ENCODE measurements around the gene UXS1.

UXS1 gene

DNA sequence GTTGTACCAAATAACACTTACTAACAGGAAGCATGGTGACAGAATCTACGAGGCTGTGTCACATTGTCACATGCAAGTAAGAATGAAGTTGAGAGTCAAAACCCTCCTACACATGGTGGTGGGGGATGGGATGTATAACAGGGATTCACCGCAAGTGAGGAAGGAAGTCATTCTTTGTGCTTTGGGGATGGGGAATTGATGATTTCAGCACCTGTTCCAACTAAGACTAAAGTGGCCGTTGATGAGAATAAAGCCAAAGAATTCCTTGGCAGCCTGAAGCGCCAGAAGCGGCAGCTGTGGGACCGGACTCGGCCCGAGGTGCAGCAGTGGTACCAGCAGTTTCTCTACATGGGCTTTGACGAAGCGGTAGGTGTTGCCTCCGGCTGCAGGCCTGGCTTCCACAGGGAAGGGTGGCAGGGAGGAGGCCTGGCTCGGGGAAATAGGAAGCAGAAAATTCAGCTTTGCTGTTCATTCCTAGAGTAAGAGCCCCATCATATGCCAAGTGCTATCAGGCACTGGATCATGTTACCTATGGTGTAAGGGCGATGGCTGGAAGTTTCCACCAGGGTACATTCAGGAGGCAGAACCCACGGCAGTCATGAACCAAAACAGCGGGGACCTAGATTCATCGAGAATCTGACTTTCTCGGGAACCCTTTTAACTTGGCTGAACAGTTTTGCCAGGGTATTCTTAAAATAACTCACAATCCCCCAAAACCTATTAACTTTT lies 120.3 kb downstream of the UXS1 start:
- no peak for DNase-seq

GRCh38 chr2:106070181-106070580 lies 123.9 kb downstream of the UXS1 start:
- DNase-seq, result no peak

DNA sequence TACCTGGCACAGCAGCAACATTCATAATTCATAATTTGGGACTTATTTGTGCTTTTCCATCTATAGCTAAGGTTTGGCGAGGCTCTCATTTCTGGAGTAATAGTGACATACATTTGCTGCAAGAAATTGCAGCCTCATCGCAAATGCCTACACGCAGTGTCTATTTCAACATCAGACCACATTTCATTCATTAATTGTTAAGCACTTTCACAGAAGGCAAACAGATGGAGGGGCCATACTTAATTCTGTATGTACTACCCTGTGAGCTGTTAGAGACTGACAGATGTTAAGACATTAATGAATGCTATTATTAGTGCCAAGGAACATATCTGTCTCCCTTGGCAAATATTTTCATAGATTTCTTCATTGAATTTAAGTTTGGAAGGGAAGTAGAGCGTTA lies 125.7 kb downstream of the UXS1 start:
- DNase-seq, result peak; percentile 95

- DNase-seq, result no peak
These were observed 127.9 kb downstream of the UXS1 start for GRCh38 chr2:106065983-106066820.

GRCh38 chr2:106065268-106065982 lies 128.7 kb downstream of the UXS1 start:
- DNase-seq, result no peak

GRCh38 chr2:106063181-106063580 lies 130.9 kb downstream of the UXS1 start:
- no peak for DNase-seq

- no peak for DNase-seq
These were observed 131.5 kb downstream of the UXS1 start for GRCh38 chr2:106062627-106063026.

GRCh38 chr2:106061611-106062349 lies 132.3 kb downstream of the UXS1 start:
- DNase-seq, result no peak

GRCh38 chr2:106059416-106060065 lies 134.6 kb downstream of the UXS1 start:
- DNase-seq, result no peak

DNA sequence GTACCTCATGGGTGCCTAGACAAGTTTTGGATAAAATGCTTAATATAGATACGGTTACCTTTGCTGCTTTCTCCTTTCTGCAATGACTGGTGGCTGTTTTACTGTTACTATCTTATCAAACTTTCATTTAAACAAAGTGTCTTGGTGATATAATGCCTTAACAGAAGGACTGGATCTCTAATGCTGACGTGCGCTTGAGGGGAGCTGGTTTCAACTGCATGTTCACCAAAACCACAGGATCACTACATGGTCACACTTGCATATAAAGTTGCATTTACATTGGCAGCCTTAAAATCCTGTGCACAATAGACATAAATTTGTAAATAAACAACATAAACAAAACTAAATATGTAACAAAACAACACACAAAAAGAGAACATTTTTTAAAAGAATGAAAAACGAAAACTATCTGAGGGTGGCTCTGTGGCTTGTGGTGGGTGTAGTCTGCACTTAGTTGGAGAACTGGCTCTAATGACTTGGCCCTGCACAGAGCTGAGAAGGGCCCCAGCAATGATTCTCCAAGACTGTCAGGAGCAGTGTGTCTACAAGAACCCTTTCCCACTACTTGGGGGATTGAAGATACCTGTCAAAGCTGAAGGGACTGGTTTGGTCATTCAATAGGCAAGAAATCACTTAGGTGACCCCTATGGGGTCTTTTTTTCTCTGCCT lies 135.5 kb downstream of the UXS1 start:
- no peak for DNase-seq

DNA sequence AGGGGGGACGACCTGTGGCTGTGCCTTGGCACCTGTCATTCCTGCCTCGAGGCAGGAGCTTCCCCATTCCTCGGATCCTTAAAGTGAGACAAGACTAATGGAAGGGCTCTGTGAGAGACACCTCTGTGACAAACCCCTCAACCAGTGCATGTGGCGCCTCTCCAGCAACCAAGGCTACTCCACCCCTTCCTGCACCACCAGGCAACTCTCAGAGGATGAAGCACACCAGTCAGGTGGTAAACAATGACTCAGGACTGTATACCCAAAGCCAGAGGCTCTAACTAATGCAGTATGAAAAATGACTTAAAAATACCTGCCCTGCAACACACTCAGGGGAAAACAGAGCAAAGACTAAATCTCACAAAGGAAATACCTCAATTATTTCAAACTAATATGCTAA lies 136.9 kb downstream of the UXS1 start:
- DNase-seq, result no peak

- DNase-seq, result no peak
These were observed 139.0 kb downstream of the UXS1 start for GRCh38 chr2:106054880-106055655.

- DNase-seq, result no peak
These were observed 139.8 kb downstream of the UXS1 start for GRCh38 chr2:106054321-106054720.

DNA sequence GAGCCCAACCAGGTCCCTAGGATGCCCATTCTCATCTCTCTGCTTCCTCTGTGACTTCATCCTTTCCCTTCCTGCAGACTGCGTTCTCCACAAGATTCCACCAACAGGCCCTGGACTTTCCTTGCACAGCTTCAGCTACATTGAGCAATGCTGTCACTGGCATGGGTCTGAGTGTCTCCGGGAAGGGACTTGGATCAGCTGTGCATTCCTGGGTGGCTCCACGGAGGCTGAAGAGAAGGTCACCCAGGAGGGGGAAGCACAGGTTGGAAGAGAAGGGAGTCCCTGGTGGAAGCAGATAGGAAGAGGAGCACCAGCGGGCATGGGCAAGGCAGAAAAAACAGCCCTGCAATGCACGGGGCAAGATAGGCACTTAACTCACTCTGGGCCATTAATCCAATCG lies 140.5 kb downstream of the UXS1 start:
- DNase-seq, result no peak

GRCh38 chr2:106053116-106053515 lies 141.0 kb downstream of the UXS1 start:
- no peak for DNase-seq

DNA sequence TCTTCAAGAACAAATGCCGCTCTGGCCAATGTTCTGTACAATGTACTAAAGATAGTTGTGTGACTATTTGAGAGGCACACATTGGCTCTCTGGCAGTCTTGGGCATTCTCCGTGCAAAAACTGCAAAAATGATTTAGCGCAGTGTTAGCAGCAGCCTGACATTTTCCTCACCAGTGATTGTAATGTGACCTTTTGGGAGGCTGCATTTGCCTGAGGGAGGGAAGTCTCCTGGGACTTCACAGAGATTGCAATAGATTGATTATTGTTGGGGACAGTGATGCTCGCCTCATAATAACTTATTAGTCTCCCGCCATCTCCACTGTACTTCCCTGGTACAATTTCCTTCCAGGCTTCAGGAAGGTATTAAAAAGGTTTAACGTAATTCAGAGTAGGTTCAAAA lies 149.2 kb downstream of the UXS1 start:
- no peak for DNase-seq

GRCh38 chr2:106044021-106044420 lies 150.1 kb downstream of the UXS1 start:
- no peak for DNase-seq
